HG02642 (cell line): Measurements from ENCODE around the gene PRKD2.

ENCODE experiments used
- ATAC-seq: cut with Tn5 transposase; IDR thresholded peaks from one replicate; pipeline ENCODE4 v1.9.1; 2021; ENCODE audit warnings: mild to moderate bottlenecking; ENCODE audit not compliant: unreplicated experiment, poor library complexity

Gene PRKD2

GRCh38 chr19:46742926-46743480 lies 26.1 kb upstream of the PRKD2 start:
- ATAC-seq: no peak

GRCh38 chr19:46741447-46741846 lies 24.5 kb upstream of the PRKD2 start:
- ATAC-seq: no peak

- ATAC-seq: no peak
Observed at GRCh38 chr19:46739290-46739771, 22.4 kb upstream of the PRKD2 start.

GRCh38 chr19:46737761-46738171 lies 20.9 kb upstream of the PRKD2 start:
- no peak for ATAC-seq

- no peak for ATAC-seq
Observed at GRCh38 chr19:46737298-46737654, 20.4 kb upstream of the PRKD2 start.

- ATAC-seq: no peak
Observed at GRCh38 chr19:46736531-46737297, 19.8 kb upstream of the PRKD2 start.

- no peak for ATAC-seq
Observed at GRCh38 chr19:46733690-46734292, 16.9 kb upstream of the PRKD2 start.

GRCh38 chr19:46732966-46733689 lies 16.2 kb upstream of the PRKD2 start:
- ATAC-seq: no peak

- ATAC-seq: no peak
Observed at GRCh38 chr19:46732172-46732938, 15.4 kb upstream of the PRKD2 start.

GRCh38 chr19:46731584-46731983 lies 14.7 kb upstream of the PRKD2 start:
- no peak for ATAC-seq

GRCh38 chr19:46731007-46731501 lies 14.1 kb upstream of the PRKD2 start:
- ATAC-seq: no peak

GRCh38 chr19:46730595-46730994 lies 13.7 kb upstream of the PRKD2 start:
- no peak for ATAC-seq

- no peak for ATAC-seq
Observed at GRCh38 chr19:46730187-46730586, 13.3 kb upstream of the PRKD2 start.

- ATAC-seq: no peak
Observed at GRCh38 chr19:46729696-46730095, 12.8 kb upstream of the PRKD2 start.

GRCh38 chr19:46728693-46729339 lies 11.9 kb upstream of the PRKD2 start:
- ATAC-seq: no peak

- ATAC-seq: no peak
Observed at GRCh38 chr19:46728208-46728607, 11.3 kb upstream of the PRKD2 start.

- ATAC-seq: no peak
Observed at GRCh38 chr19:46727757-46728156, 10.8 kb upstream of the PRKD2 start.

- ATAC-seq: no peak
Observed at GRCh38 chr19:46726971-46727501, 10.1 kb upstream of the PRKD2 start.

- ATAC-seq: no peak
Observed at GRCh38 chr19:46726551-46726950, 9.6 kb upstream of the PRKD2 start.
